Progenitor cell of endocrine pancreas (in vitro differentiated cells): Measurements from ENCODE around the gene TPBG. TPM values are rescaled to one million over a fixed set of nuclear protein-coding genes. Genes with fewer than 3 reads are reported as not detected.

Experiments
- DNase-seq: peaks from one replicate; pipeline ENCODE4 v3.0.0; 2021; ENCODE audit warnings: low spot score; ENCODE audit not compliant: unreplicated experiment
- H3K27ac Mint-ChIP-seq: 2 replicates; pipeline ENCODE4 v1.8.0; 2021; ENCODE audit warnings: mild to moderate bottlenecking, moderate library complexity, mixed read lengths
- H3K27me3 Mint-ChIP-seq: 2 replicates; pipeline ENCODE4 v1.8.0; 2021; ENCODE audit warnings: mixed read lengths
- H3K36me3 Mint-ChIP-seq: 2 replicates; pipeline ENCODE4 v1.8.0; 2022; ENCODE audit warnings: mixed read lengths; ENCODE audit not compliant: insufficient read depth
- H3K4me1 Mint-ChIP-seq: 2 replicates; pipeline ENCODE4 v1.8.0; 2021; ENCODE audit warnings: low read depth, mixed read lengths
- H3K4me3 Mint-ChIP-seq: 2 replicates; pipeline ENCODE4 v1.8.0; 2021; ENCODE audit warnings: low read depth, mild to moderate bottlenecking, moderate library complexity, mixed read lengths
- H3K9me3 Mint-ChIP-seq: 2 replicates; pipeline ENCODE4 v1.8.0; 2021; ENCODE audit warnings: low read depth, mixed read lengths
- total RNA-seq: library from RNA; stranded (reverse); gene quantifications from 2 replicates; pipeline ENCODE4 v1.2.1, GENCODE V29; 2021
- TF ChIP-seq, protein P1 (sequence below): fragments of 200-600 bp; sonication (generic); IDR thresholded peaks from one replicate; pipeline ENCODE4 v1.5.0; 2021; ENCODE audit warnings: antibody characterized with exemption, mild to moderate bottlenecking; ENCODE audit not compliant: unreplicated experiment

Gene TPBG
- total RNA-seq, 1 donor from 2014 or later: 32.0 TPM

DNA sequence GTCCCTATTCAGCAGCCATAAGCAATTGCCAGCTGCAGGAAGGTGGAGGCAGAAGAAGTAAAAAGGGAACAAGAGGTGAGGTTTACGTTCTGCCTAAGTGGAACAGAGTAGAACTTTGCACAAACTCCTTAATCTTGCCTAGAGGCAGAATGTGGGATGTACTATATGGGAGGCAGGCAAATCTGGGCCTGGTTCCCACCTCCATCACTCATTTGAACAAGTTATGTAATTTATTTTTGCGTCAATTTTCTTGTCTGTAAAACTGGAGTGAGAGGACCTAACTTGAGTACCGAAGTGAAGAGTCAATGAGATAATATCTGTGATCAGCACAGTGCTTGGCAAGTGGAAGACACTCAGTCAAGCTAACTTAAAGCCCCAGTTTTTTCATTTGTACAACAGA, 2.0 kb upstream of the TPBG start:
- Mint-ChIP-seq H3K27me3 (peaks cover 21% of the 10 kb centered on the region), H3K27ac (peak overlapping the region; percentile 21)

DNA sequence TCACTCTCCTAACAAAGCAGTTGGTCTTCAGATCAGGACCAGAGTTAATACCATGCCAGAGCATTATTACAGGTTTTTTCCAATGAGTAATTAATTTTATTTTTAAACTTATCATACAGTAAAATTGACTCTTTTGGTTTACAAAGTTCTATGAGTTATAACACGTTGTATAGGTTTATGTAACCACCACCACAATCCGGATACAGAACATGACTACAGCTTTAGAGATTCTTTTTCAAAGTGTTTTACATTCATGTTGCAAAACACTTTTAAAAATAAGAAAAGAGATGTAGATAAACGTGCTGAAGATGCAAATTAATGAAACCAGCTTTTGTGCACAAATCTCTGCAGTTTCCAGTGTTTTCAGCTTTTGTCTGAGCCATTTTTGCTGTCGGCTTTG, 1.5 kb upstream of the TPBG start:
- H3K4me3 Mint-ChIP-seq: peak overlapping the region; percentile 97
- peaks cover 14% of the 10 kb centered on the region for H3K4me1 Mint-ChIP-seq
- peaks cover 21% of the 10 kb centered on the region for H3K27me3 Mint-ChIP-seq
- no peaks in the 10 kb centered on the region for H3K9me3 Mint-ChIP-seq
- H3K36me3 Mint-ChIP-seq: peaks cover 4% of the 10 kb centered on the region
- TF ChIP-seq, protein P1, sequence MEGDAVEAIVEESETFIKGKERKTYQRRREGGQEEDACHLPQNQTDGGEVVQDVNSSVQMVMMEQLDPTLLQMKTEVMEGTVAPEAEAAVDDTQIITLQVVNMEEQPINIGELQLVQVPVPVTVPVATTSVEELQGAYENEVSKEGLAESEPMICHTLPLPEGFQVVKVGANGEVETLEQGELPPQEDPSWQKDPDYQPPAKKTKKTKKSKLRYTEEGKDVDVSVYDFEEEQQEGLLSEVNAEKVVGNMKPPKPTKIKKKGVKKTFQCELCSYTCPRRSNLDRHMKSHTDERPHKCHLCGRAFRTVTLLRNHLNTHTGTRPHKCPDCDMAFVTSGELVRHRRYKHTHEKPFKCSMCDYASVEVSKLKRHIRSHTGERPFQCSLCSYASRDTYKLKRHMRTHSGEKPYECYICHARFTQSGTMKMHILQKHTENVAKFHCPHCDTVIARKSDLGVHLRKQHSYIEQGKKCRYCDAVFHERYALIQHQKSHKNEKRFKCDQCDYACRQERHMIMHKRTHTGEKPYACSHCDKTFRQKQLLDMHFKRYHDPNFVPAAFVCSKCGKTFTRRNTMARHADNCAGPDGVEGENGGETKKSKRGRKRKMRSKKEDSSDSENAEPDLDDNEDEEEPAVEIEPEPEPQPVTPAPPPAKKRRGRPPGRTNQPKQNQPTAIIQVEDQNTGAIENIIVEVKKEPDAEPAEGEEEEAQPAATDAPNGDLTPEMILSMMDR: no peak
- no peak overlapping the region for H3K27ac Mint-ChIP-seq
- DNase-seq: no peak

More for the DNA sequence above, 2.0 kb upstream of the TPBG start:
- Mint-ChIP-seq H3K4me3 (no peak overlapping the region), H3K36me3 (peaks cover 4% of the 10 kb centered on the region), H3K9me3 (no peaks in the 10 kb centered on the region), H3K4me1 (peaks cover 13% of the 10 kb centered on the region)
- TF ChIP-seq, protein P1: no peak
- DNase-seq: no peak

DNA sequence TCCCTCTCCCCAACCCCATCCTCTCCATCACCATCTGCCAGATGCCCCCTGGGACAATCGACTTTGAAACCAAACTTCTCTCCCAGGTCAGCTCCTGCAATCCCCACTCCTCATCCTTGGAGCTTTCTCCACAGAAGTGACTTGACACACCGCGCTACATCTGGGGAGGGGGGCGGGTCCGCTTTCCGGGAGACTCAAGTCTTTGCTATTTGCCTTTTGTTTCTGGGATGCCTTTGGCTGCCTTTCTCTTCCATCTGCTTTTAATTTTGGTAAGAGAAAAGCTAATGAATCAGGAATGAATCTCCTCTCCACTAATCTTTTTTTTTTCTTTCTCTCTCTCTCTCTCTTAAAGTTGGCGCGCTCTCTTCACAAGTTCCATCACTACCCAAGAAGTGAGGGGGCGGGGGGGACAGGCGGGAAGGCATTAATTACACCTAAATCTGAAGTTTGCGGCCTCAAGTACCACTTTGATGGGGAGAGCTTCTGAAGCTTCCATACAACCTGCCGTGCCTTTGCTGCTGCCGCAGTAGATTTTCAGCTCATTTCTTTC, 664 bp upstream of the TPBG start:
- no peak for DNase-seq

DNA sequence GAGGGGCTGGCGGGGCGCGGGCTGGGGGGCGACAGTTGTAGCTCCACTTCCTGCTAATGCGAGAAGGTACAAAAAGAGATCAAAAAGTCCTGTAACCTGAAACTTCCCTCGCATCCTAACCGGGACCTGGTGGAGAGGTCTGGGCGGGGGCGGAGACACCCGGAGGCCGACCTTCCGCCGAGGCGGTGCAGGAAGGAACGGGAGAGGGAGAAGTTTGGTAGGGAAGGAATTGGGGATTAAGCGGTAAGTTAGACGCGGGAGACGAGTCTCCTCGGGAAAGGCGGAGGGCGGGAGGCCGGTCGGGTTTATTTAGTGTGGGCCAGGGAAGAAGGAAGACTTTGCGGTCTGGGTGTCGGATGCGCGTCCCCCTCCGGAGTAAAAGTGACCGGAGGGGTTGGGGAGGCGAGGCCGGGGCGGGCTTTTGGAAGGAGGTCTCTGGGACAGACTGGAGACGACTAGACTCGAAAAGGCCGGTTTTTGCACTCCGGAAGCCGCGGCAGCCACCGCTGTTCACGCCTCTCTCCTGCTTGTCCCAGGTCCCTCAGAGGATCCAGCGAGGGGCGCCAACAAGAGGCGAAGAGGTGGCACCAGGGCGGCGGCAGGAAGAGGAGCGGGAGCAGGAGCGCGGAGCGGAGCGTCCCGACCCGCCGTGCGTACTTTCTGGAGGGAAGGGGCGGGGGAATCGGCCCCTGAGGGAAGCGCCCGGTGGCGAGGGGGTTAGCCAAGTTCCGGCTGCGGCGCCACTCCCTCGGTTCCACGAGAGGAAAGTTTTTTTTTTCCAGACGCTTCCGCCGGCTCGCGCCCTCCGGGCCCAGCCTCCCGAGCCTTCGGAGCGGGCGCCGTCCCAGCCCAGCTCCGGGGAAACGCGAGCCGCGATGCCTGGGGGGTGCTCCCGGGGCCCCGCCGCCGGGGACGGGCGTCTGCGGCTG, 734 bp downstream of the TPBG start:
- Mint-ChIP-seq H3K4me1 (peaks cover 16% of the 10 kb centered on the region), H3K27me3 (peaks cover 21% of the 10 kb centered on the region), H3K36me3 (peaks cover 4% of the 10 kb centered on the region), H3K4me3 (peak overlapping the region; percentile 97), H3K27ac (peak overlapping the region; percentile 97), H3K9me3 (no peaks in the 10 kb centered on the region)
- DNase-seq: peak; percentile 45
- TF ChIP-seq, protein P1: no peak

More for the DNA sequence above, 664 bp upstream of the TPBG start:
- H3K27me3 Mint-ChIP-seq: peaks cover 21% of the 10 kb centered on the region
- peaks cover 14% of the 10 kb centered on the region for H3K4me1 Mint-ChIP-seq
- no peaks in the 10 kb centered on the region for H3K9me3 Mint-ChIP-seq
- peak overlapping the region; percentile 97 for H3K4me3 Mint-ChIP-seq
- TF ChIP-seq, protein P1: no peak
- H3K27ac Mint-ChIP-seq: peak overlapping the region; percentile 97
- peaks cover 4% of the 10 kb centered on the region for H3K36me3 Mint-ChIP-seq

DNA sequence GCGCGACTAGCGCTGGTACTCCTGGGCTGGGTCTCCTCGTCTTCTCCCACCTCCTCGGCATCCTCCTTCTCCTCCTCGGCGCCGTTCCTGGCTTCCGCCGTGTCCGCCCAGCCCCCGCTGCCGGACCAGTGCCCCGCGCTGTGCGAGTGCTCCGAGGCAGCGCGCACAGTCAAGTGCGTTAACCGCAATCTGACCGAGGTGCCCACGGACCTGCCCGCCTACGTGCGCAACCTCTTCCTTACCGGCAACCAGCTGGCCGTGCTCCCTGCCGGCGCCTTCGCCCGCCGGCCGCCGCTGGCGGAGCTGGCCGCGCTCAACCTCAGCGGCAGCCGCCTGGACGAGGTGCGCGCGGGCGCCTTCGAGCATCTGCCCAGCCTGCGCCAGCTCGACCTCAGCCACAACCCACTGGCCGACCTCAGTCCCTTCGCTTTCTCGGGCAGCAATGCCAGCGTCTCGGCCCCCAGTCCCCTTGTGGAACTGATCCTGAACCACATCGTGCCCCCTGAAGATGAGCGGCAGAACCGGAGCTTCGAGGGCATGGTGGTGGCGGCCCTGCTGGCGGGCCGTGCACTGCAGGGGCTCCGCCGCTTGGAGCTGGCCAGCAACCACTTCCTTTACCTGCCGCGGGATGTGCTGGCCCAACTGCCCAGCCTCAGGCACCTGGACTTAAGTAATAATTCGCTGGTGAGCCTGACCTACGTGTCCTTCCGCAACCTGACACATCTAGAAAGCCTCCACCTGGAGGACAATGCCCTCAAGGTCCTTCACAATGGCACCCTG, 1.6 kb downstream of the TPBG start:
- H3K27ac Mint-ChIP-seq: peak overlapping the region; percentile 92

More for the DNA sequence above, 1.6 kb downstream of the TPBG start:
- H3K9me3 Mint-ChIP-seq: no peaks in the 10 kb centered on the region
- H3K27me3 Mint-ChIP-seq: peaks cover 21% of the 10 kb centered on the region
- DNase-seq: peak; percentile 35
- TF ChIP-seq, protein P1: peak; percentile 57
- peak overlapping the region; percentile 86 for H3K4me3 Mint-ChIP-seq
- H3K4me1 Mint-ChIP-seq: peaks cover 16% of the 10 kb centered on the region
- H3K36me3 Mint-ChIP-seq: peaks cover 4% of the 10 kb centered on the region
